ENCODE results near the gene SLC44A2.

The SLC44A2 gene
- total RNA-seq, result 48.5 to 178 (median 136) reads per million in 9 experiments

GRCh38 chr19:10625003-10625761 lies at the start of gene SLC44A2:
TSS of gene SLC44A2 (plus strand) at chr19:10625553. CDS start at chr19:10625634, 81 bp downstream.
- DNase-seq (no peak), ATAC-seq (replicated peaks) (peak; percentile 5)
- Mint-ChIP-seq H3K9me3 (no peaks in the 10 kb centered on the region), H3K36me3 (ENCODE audit: insufficient read depth) (peaks cover 59% of the 10 kb centered on the region), H3K4me1 (ENCODE audit: low read depth in 2 of 2) (peaks cover 28 to 41% of the 10 kb centered on the region in 2 donors), H3K27me3 (no peaks in the 10 kb centered on the region), H3K27ac (peak within 1 kb of the TSS; percentile 83 to 86), H3K4me3 (peak within 1 kb of the TSS; percentile 58 to 74)

GRCh38 chr19:10577951-10578350 lies 47.4 kb upstream of the SLC44A2 start:
- Mint-ChIP-seq H3K27me3 (no peaks in the 10 kb centered on the region), H3K4me1 (ENCODE audit: low read depth in 2 of 2) (peaks cover 6% of the 10 kb centered on the region in 2 donors)

GRCh38 chr19:10580979-10581631 lies 44.2 kb upstream of the SLC44A2 start:
- no peaks in the 10 kb centered on the region for H3K9me3 Mint-ChIP-seq
- peak; percentile 90 to 94 (median 90) for DNase-seq
- H3K4me3 Mint-ChIP-seq, result no peak overlapping the region
- H3K4me1 Mint-ChIP-seq (ENCODE audit: low read depth in 2 of 2), result peaks cover 15 to 18% of the 10 kb centered on the region in 2 donors
- H3K27ac Mint-ChIP-seq, result no peak overlapping the region
- no peaks in the 10 kb centered on the region for H3K27me3 Mint-ChIP-seq
- peaks cover 3% of the 10 kb centered on the region for H3K36me3 Mint-ChIP-seq (ENCODE audit: insufficient read depth)
- peak; percentile 99 for ATAC-seq (replicated peaks)

More at GRCh38 chr19:10577951-10578350, 47.4 kb upstream of the SLC44A2 start:
- no peak for DNase-seq
- no peak for ATAC-seq (replicated peaks)
- Mint-ChIP-seq H3K27ac (no peak overlapping the region), H3K4me3 (no peak overlapping the region), H3K9me3 (no peaks in the 10 kb centered on the region), H3K36me3 (ENCODE audit: insufficient read depth) (peaks cover 3% of the 10 kb centered on the region)

DNA sequence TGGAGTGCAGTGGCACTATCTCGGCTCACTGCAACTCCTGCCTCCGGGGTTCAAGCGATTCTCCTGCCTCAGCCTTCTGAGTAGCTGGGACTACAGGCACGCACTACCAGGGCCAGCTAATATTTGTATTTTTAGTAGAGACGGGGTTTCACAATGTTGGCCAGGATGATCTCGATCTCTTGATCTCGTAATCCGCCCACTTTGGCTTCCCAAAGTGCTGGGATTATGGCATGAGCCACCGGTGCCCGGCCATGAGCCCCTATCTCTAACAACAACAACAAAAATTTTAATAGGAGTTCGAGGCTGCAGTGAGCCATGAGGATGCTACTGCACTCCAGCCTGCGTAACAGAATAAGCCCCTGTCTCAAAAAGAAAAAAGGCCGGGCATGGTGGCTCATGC lies 43.3 kb upstream of the SLC44A2 start:
- H3K4me1 Mint-ChIP-seq (ENCODE audit: low read depth in 2 of 2), result peaks cover 15 to 18% of the 10 kb centered on the region in 2 donors
- no peak overlapping the region for H3K27ac Mint-ChIP-seq
- peaks cover 3% of the 10 kb centered on the region for H3K36me3 Mint-ChIP-seq (ENCODE audit: insufficient read depth)
- no peaks in the 10 kb centered on the region for H3K9me3 Mint-ChIP-seq
- H3K27me3 Mint-ChIP-seq, result no peaks in the 10 kb centered on the region
- no peak overlapping the region for H3K4me3 Mint-ChIP-seq
- no peak for ATAC-seq (replicated peaks)
- no peak for DNase-seq

- no peak overlapping the region for H3K4me3 Mint-ChIP-seq
These were observed 42.1 kb upstream of the SLC44A2 start for GRCh38 chr19:10583036-10583776.

DNA sequence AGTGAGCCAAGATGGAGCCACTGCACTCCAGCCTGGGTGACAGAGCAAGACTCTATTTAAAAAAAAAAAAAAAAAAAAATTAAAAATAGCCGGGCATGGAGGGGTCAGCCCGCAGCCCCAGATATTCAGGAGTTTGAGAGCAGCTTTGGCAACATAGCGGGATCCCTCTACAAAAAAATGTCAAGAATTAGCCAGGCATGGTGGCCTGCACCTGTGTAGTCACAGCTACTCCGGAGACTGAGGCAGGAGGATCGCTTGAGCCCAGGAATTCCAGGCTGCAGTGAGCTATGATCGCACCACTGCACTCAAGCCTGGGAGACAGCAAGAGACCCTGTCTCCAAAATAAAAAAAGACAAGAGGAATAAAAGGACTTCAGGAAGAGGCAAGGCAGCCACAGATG lies 39.0 kb upstream of the SLC44A2 start:
- H3K9me3 Mint-ChIP-seq, result no peaks in the 10 kb centered on the region
- peaks cover 13 to 16% of the 10 kb centered on the region in 2 donors for H3K4me1 Mint-ChIP-seq (ENCODE audit: low read depth in 2 of 2)
- DNase-seq (no peak), ATAC-seq (replicated peaks) (no peak)
- no peak overlapping the region for H3K27ac Mint-ChIP-seq
- peaks cover 0 to 9% of the 10 kb centered on the region in 2 donors for H3K27me3 Mint-ChIP-seq
- H3K4me3 Mint-ChIP-seq, result no peak overlapping the region
- H3K36me3 Mint-ChIP-seq (ENCODE audit: insufficient read depth), result no peaks in the 10 kb centered on the region

More at GRCh38 chr19:10583036-10583776, 42.1 kb upstream of the SLC44A2 start:
- peaks cover 0 to 9% of the 10 kb centered on the region in 2 donors for H3K27me3 Mint-ChIP-seq
- no peaks in the 10 kb centered on the region for H3K36me3 Mint-ChIP-seq (ENCODE audit: insufficient read depth)
- DNase-seq (no peak), ATAC-seq (replicated peaks) (no peak)
- H3K9me3 Mint-ChIP-seq, result no peaks in the 10 kb centered on the region
- H3K4me1 Mint-ChIP-seq (ENCODE audit: low read depth in 2 of 2), result peaks cover 19 to 22% of the 10 kb centered on the region in 2 donors
- H3K27ac Mint-ChIP-seq, result no peak overlapping the region

GRCh38 chr19:10587022-10587838 lies 38.1 kb upstream of the SLC44A2 start, which contains the start of gene AP1M2:
TSS of gene AP1M2 (minus strand) at chr19:10587312. CDS start at chr19:10587231, 81 bp downstream.
- ATAC-seq (replicated peaks) (no peak), DNase-seq (no peak)
- no peaks in the 10 kb centered on the region for H3K36me3 Mint-ChIP-seq (ENCODE audit: insufficient read depth)
- H3K4me1 Mint-ChIP-seq (ENCODE audit: low read depth in 2 of 2), result peaks cover 13 to 16% of the 10 kb centered on the region in 2 donors
- no peaks in the 10 kb centered on the region for H3K9me3 Mint-ChIP-seq
- H3K27ac Mint-ChIP-seq, result no peak within 1 kb of the TSS
- peaks cover 0 to 9% of the 10 kb centered on the region in 2 donors for H3K27me3 Mint-ChIP-seq
- no peak within 1 kb of the TSS for H3K4me3 Mint-ChIP-seq

GRCh38 chr19:10587839-10588150 lies 37.6 kb upstream of the SLC44A2 start:
- peaks cover 13 to 16% of the 10 kb centered on the region in 2 donors for H3K4me1 Mint-ChIP-seq (ENCODE audit: low read depth in 2 of 2)
- DNase-seq, result no peak
- no peak overlapping the region for H3K27ac Mint-ChIP-seq
- ATAC-seq (replicated peaks), result no peak
- H3K4me3 Mint-ChIP-seq, result no peak overlapping the region
- peaks cover 0 to 9% of the 10 kb centered on the region in 2 donors for H3K27me3 Mint-ChIP-seq
- no peaks in the 10 kb centered on the region for H3K9me3 Mint-ChIP-seq
- H3K36me3 Mint-ChIP-seq (ENCODE audit: insufficient read depth), result no peaks in the 10 kb centered on the region

DNA sequence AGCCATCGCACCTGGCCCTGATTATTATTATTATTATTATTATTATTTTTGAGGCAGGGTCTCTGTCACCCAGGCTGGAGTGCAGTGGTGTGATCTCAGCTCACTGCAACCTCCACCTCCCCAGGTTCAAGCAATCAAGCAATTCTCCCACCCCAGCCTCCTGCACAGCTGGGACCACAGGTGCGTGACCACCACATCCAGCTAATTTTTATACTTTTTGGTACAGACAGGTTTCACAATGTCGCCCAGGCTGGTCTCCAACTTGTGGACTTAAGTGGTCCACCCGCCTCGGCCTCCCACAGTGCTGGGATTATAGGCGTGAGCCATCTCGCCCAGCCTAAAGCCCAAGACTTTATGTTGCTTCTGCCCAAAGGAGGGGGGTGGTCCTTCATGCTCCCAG lies 32.2 kb upstream of the SLC44A2 start:
- Mint-ChIP-seq H3K36me3 (ENCODE audit: insufficient read depth) (peaks cover 11% of the 10 kb centered on the region), H3K27ac (no peak overlapping the region), H3K4me1 (ENCODE audit: low read depth in 2 of 2) (peaks cover 19 to 23% of the 10 kb centered on the region in 2 donors), H3K9me3 (no peaks in the 10 kb centered on the region), H3K4me3 (no peak overlapping the region), H3K27me3 (no peaks in the 10 kb centered on the region)
- ATAC-seq (replicated peaks) (no peak), DNase-seq (no peak)

GRCh38 chr19:10593820-10594637 lies 31.3 kb upstream of the SLC44A2 start:
- Mint-ChIP-seq H3K9me3 (no peaks in the 10 kb centered on the region), H3K27ac (peak overlapping the region in 1 of 2 donors; percentile 50), H3K4me3 (no peak overlapping the region), H3K27me3 (no peaks in the 10 kb centered on the region), H3K36me3 (ENCODE audit: insufficient read depth) (peaks cover 11% of the 10 kb centered on the region), H3K4me1 (ENCODE audit: low read depth in 2 of 2) (peaks cover 19 to 23% of the 10 kb centered on the region in 2 donors)
- no peak for DNase-seq
- ATAC-seq (replicated peaks), result no peak

DNA sequence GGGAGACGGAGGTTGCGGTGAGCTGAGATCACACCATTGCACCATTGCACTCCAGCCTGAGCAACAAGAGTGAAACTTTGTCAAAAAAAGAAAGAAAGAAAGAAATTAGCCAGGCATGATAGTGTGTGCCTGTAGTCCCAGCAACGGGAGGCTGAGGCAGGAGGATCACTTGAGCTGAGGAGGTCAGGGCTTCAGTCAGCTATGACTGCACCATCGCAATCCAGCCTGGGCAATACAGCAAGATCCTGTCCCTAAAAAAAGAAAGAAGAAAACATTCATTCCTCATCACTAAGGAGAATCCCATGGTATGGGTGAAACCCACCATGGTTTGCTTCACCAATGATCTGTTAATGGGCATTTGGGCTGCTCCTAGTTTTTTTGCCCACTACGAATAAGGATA lies 25.2 kb upstream of the SLC44A2 start:
- H3K4me1 Mint-ChIP-seq (ENCODE audit: low read depth in 2 of 2), result peaks cover 37 to 39% of the 10 kb centered on the region in 2 donors
- no peaks in the 10 kb centered on the region for H3K27me3 Mint-ChIP-seq
- DNase-seq, result no peak
- no peaks in the 10 kb centered on the region for H3K9me3 Mint-ChIP-seq
- peak overlapping the region in 1 of 2 donors; percentile 1 for H3K4me3 Mint-ChIP-seq
- H3K36me3 Mint-ChIP-seq (ENCODE audit: insufficient read depth), result peaks cover 29% of the 10 kb centered on the region
- ATAC-seq (replicated peaks), result no peak
- H3K27ac Mint-ChIP-seq, result peak overlapping the region in 1 of 2 donors; percentile 11

DNA sequence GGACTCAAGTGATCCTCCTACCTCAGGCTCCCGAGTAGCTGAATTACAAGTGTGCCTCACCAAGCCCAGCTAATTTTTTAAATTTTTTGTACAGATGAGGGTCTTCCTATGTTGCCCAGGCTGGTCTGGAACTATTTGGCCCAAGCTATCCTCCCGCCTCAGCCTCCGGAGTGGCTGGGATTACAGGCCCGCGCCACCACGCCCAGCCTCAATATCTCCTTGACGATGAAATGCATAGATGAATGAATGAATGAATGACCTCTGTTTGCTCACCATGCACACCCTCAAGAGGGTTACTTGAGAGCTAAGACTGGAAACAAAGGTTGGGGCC lies 23.4 kb upstream of the SLC44A2 start:
- Mint-ChIP-seq H3K36me3 (ENCODE audit: insufficient read depth) (peaks cover 23% of the 10 kb centered on the region), H3K27me3 (no peaks in the 10 kb centered on the region)
- no peak for ATAC-seq (replicated peaks)

More for the DNA sequence above, 23.4 kb upstream of the SLC44A2 start:
- peak overlapping the region; percentile 59 to 70 for H3K4me3 Mint-ChIP-seq
- peaks cover 21 to 24% of the 10 kb centered on the region in 2 donors for H3K4me1 Mint-ChIP-seq (ENCODE audit: low read depth in 2 of 2)
- no peaks in the 10 kb centered on the region for H3K9me3 Mint-ChIP-seq
- DNase-seq, result no peak
- peak overlapping the region in 1 of 2 donors; percentile 22 for H3K27ac Mint-ChIP-seq
